H1 (cell line): Measurements from ENCODE around the gene TGM3. TPM values are rescaled to one million over a fixed set of nuclear protein-coding genes. Genes with fewer than 3 reads are reported as not detected.

Source experiments
- CTCF ChIA-PET: fragments of 300-600 bp; sonication (Branson Sonifier 250); formaldehyde crosslinking; loops from one replicate; lab custom pipeline; 2021; ENCODE audit not compliant: partially characterized antibody; lab: Charles Lee
- POLR2A ChIA-PET: fragments of 300-600 bp; sonication (Branson Sonifier 250); formaldehyde crosslinking; loops from one replicate; lab custom pipeline; 2021; ENCODE audit warnings: inconsistent platforms; ENCODE audit not compliant: partially characterized antibody; lab: Charles Lee
- DNase-seq, 2 experiments: peaks; one replicate each; pipeline versions ENCODE4 v3.0.0 to v3.0.0-alpha.2; 2010 to 2022; ENCODE audit warnings: low spot score in 2 of 2, low read depth in 1 of 2, mixed read lengths in 1 of 2
- FAIRE-seq: peaks from 2 replicates; lab custom pipeline; 2011; peaks lifted over from hg19 to GRCh38; lab: Jason Lieb, UNC
- H2AFZ ChIP-seq: 2 replicates; pipeline ENCODE4 v1.8.1; 2012; ENCODE audit warnings: low read length, inconsistent platforms
- H2AK5ac ChIP-seq: 2 replicates; pipeline ENCODE4 v1.6.1; 2013; ENCODE audit warnings: low read depth, low read length
- H2BK120ac ChIP-seq: replicated peaks from 2 replicates; pipeline ENCODE3; 2013; ENCODE audit warnings: low read depth, low read length, inconsistent platforms
- H2BK12ac ChIP-seq: 2 replicates; pipeline ENCODE4 v1.6.1; 2013; ENCODE audit warnings: low read depth, low read length
- H2BK15ac ChIP-seq: 2 replicates; pipeline ENCODE4 v1.6.1; 2013; ENCODE audit warnings: low read length
- H2BK20ac ChIP-seq: 2 replicates; pipeline ENCODE4 v1.6.1; 2013; ENCODE audit warnings: low read length
- H2BK5ac ChIP-seq: 2 replicates; pipeline ENCODE4 v1.6.1; 2013; ENCODE audit warnings: low read depth, low read length
- H3K14ac ChIP-seq: 2 replicates; pipeline ENCODE4 v1.6.1; 2013; ENCODE audit warnings: inconsistent platforms; ENCODE audit not compliant: insufficient read length
- H3K18ac ChIP-seq: 2 replicates; pipeline ENCODE4 v1.6.1; 2013; ENCODE audit warnings: low read length; ENCODE audit errors: extremely low read depth
- H3K23ac ChIP-seq: 2 replicates; pipeline ENCODE4 v1.6.1; 2013; ENCODE audit warnings: inconsistent platforms; ENCODE audit not compliant: insufficient read length
- H3K23me2 ChIP-seq: 2 replicates; pipeline ENCODE4 v1.6.1; 2013; ENCODE audit warnings: low read depth, low read length
- H3K27ac ChIP-seq: 2 replicates; pipeline ENCODE4 v1.6.1; 2011; ENCODE audit warnings: low read depth, low read length, inconsistent platforms
- H3K27me3 ChIP-seq, 4 experiments: replicated peaks in 1 of 4; 1 replicate in 1 of 4; 2 replicates in 3 of 4; pipeline versions ENCODE4 v1.6.1 to v1.8.1; 2011 to 2013; ENCODE audit warnings: low read length in 3 of 4, mild to moderate bottlenecking in 3 of 4, inconsistent platforms in 2 of 4, mixed read lengths in 2 of 4, moderate library complexity in 1 of 4; ENCODE audit not compliant: control insufficient read depth in 3 of 4, insufficient read depth in 3 of 4; ENCODE audit errors: extremely low read depth in 1 of 4
- H3K36me3 ChIP-seq, 4 experiments: 2 replicates each; pipeline versions ENCODE4 v1.6.1 to v1.8.1; 2011 to 2013; ENCODE audit warnings: mild to moderate bottlenecking in 4 of 4, low read length in 3 of 4, moderate library complexity in 2 of 4, control low read depth in 1 of 4, inconsistent platforms in 1 of 4; ENCODE audit not compliant: insufficient read depth in 4 of 4, control insufficient read depth in 2 of 4
- H3K4ac ChIP-seq: replicated peaks from 2 replicates; pipeline ENCODE3; 2013; ENCODE audit warnings: low read length, low read depth, mixed read lengths, inconsistent platforms; ENCODE audit not compliant: insufficient read length
- H3K4me1 ChIP-seq, 4 experiments: replicated peaks in 1 of 4; 1 replicate in 1 of 4; 2 replicates in 3 of 4; pipeline versions ENCODE4 v1.6.1 to v1.8.1; 2011 to 2013; ENCODE audit warnings: low read length in 3 of 4, inconsistent platforms in 2 of 4, mixed read lengths in 1 of 4; ENCODE audit not compliant: insufficient read depth in 4 of 4, control insufficient read depth in 3 of 4
- H3K4me2 ChIP-seq, 2 experiments: 2 replicates each; pipeline versions ENCODE4 v1.6.1 to v1.8.1; 2011 to 2013; ENCODE audit warnings: low read depth in 2 of 2, low read length in 2 of 2, control low read depth in 1 of 2, inconsistent platforms in 1 of 2, mild to moderate bottlenecking in 1 of 2; ENCODE audit not compliant: insufficient read depth in 1 of 2
- H3K4me3 ChIP-seq, 4 experiments: fragments of 200-600, 300-600 bp in 1 of 4; sonication (generic), shearing (Covaris generic), sonication (Bioruptor Twin) in 1 of 4; 2 replicates each; pipeline versions ENCODE4 v1.5.1 to v1.8.1; 2011 to 2016; ENCODE audit warnings: low read length in 4 of 4, low read depth in 3 of 4, control low read depth in 2 of 4, inconsistent platforms in 2 of 4, mild to moderate bottlenecking in 2 of 4, mixed read lengths in 1 of 4, moderate library complexity in 1 of 4; ENCODE audit not compliant: insufficient read depth in 2 of 4; ENCODE audit errors: extremely low read depth in 1 of 4
- H3K56ac ChIP-seq: replicated peaks from 2 replicates; pipeline ENCODE3; 2013; ENCODE audit warnings: low read depth, mild to moderate bottlenecking, mixed read lengths, low read length, inconsistent platforms; ENCODE audit not compliant: insufficient read length
- H3K79me1 ChIP-seq: 2 replicates; pipeline ENCODE4 v1.6.1; 2013; ENCODE audit warnings: low read depth, low read length, control low read depth
- H3K79me2 ChIP-seq, 2 experiments: 2 replicates each; pipeline versions ENCODE4 v1.6.1 to v1.8.1; 2012 to 2013; ENCODE audit warnings: low read length in 2 of 2, mild to moderate bottlenecking in 2 of 2, inconsistent platforms in 1 of 2; ENCODE audit not compliant: insufficient read depth in 2 of 2, control insufficient read depth in 1 of 2
- H3K9ac ChIP-seq, 4 experiments: replicated peaks in 1 of 4; 1 replicate in 1 of 4; 2 replicates in 3 of 4; pipeline versions ENCODE4 v1.6.1 to v1.8.1; 2011 to 2013; ENCODE audit warnings: low read depth in 3 of 4, low read length in 3 of 4, control low read depth in 2 of 4, mild to moderate bottlenecking in 2 of 4, moderate library complexity in 2 of 4, inconsistent platforms in 1 of 4; ENCODE audit errors: extremely low read depth in 1 of 4
- H3K9me3 ChIP-seq, 2 experiments: 2 replicates each; pipeline versions ENCODE4 v1.6.1 to v1.8.1; 2012 to 2013; ENCODE audit warnings: mild to moderate bottlenecking in 2 of 2, moderate library complexity in 2 of 2, control low read depth in 1 of 2, inconsistent platforms in 1 of 2, low read depth in 1 of 2, low read length in 1 of 2, mixed read lengths in 1 of 2; ENCODE audit not compliant: insufficient read depth in 2 of 2
- H4K20me1 ChIP-seq, 2 experiments: replicated peaks in 1 of 2; 2 replicates each; pipeline versions ENCODE3 to v1.8.1; 2011 to 2013; ENCODE audit warnings: inconsistent platforms in 2 of 2, low read length in 2 of 2, mild to moderate bottlenecking in 1 of 2; ENCODE audit not compliant: insufficient read depth in 2 of 2, control insufficient read depth in 1 of 2
- H4K5ac ChIP-seq: 2 replicates; pipeline ENCODE4 v1.6.1; 2013; ENCODE audit warnings: low read length, low read depth, mixed read lengths, inconsistent platforms; ENCODE audit not compliant: insufficient read length
- H4K8ac ChIP-seq: 2 replicates; pipeline ENCODE4 v1.8.0; 2013; ENCODE audit warnings: mild to moderate bottlenecking, moderate library complexity, low read length, inconsistent platforms; ENCODE audit not compliant: insufficient read depth; ENCODE audit errors: extremely low read depth
- H4K91ac ChIP-seq: replicated peaks from 2 replicates; pipeline ENCODE3; 2013; ENCODE audit warnings: low read length, mixed read lengths, inconsistent platforms; ENCODE audit not compliant: insufficient read length
- BCL11A ChIP-seq, 2 experiments: IDR thresholded peaks; one replicate each; pipeline ENCODE4 v1.6.1; 2011; ENCODE audit warnings: low read depth in 2 of 2, low read length in 2 of 2, mild to moderate bottlenecking in 2 of 2
- CHD1 ChIP-seq: IDR thresholded peaks from 2 replicates; pipeline ENCODE4 v1.6.1; 2012; ENCODE audit warnings: low read depth, low read length, improper control_type of control experiment
- CHD2 ChIP-seq: IDR thresholded peaks from 2 replicates; pipeline ENCODE4 v1.6.1; 2012; ENCODE audit warnings: low read length, improper control_type of control experiment
- EP300 ChIP-seq, 2 experiments: IDR thresholded peaks; 1 replicate in 1 of 2; 2 replicates in 1 of 2; pipeline ENCODE4 v1.6.1; 2011 to 2012; ENCODE audit warnings: low read depth in 2 of 2, low read length in 2 of 2, mild to moderate bottlenecking in 2 of 2, borderline replicate concordance in 1 of 2, inconsistent platforms in 1 of 2, moderate library complexity in 1 of 2
- HDAC6 ChIP-seq: IDR thresholded peaks from one replicate; pipeline ENCODE4 v1.7.1; 2012; ENCODE audit warnings: low read depth, mild to moderate bottlenecking, inconsistent platforms, low read length, moderate library complexity
- KDM4A ChIP-seq: IDR thresholded peaks from one replicate; pipeline ENCODE4 v1.7.1; 2012; ENCODE audit warnings: low read depth, mild to moderate bottlenecking, moderate library complexity, low read length, inconsistent platforms; ENCODE audit not compliant: severe bottlenecking
- MAFK ChIP-seq: IDR thresholded peaks from 2 replicates; pipeline ENCODE4 v1.6.1; 2012; ENCODE audit warnings: low read depth, mild to moderate bottlenecking, improper control_type of control experiment, low read length
- RNF2 ChIP-seq: fragments of 200-900, 300-1000 bp; sonication (generic); IDR thresholded peaks from 2 replicates; pipeline ENCODE4 v1.7.1; 2016; ENCODE audit warnings: borderline replicate concordance, low read depth, mild to moderate bottlenecking, antibody characterized with exemption, low read length; ENCODE audit not compliant: poor library complexity, severe bottlenecking; ENCODE audit errors: missing control alignments
- SIN3A ChIP-seq, 2 experiments: IDR thresholded peaks in 1 of 2; conservative IDR thresholded peaks in 1 of 2; 2 replicates each; pipeline ENCODE4 v1.6.1; 2011 to 2012; ENCODE audit warnings: low read length in 2 of 2, improper control_type of control experiment in 1 of 2, low read depth in 1 of 2, mild to moderate bottlenecking in 1 of 2
- WGBS, 2 experiments: shearing (Covaris generic) in 1 of 2; methylation state at CpG; one replicate each; pipeline versions ENCODE4 v1.1.6 to v1.1.7; 2013 to 2015; ENCODE audit warnings: low lambda C conversion rate in 2 of 2, mixed read lengths in 2 of 2, inconsistent platforms in 1 of 2, low coverage in 1 of 2, missing lambda C conversion rate in 1 of 2; ENCODE audit not compliant: insufficient replicate concordance in 2 of 2, insufficient coverage in 1 of 2, insufficient read length in 1 of 2; ENCODE audit errors: extremely low coverage in 1 of 2, missing lambda C conversion rate in 1 of 2; 5-methylcytosine and 5-hydroxymethylcytosine counted together
- polyA plus RNA-seq, 7 experiments: library from polyadenylated mRNA; depleted of rRNA in 3 of 7; stranded (reverse) in 5 of 7; unstranded in 2 of 7; fragments of >200 nt in 5 of 7; fragments of 200-250 nt in 2 of 7; gene quantifications; 1 replicate in 5 of 7; 2 replicates in 1 of 7; 4 replicates in 1 of 7; pipeline versions ENCODE4 v1.2.1 to v1.2.3, GENCODE V29; 2011 to 2013; ENCODE audit warnings: missing spikeins in 2 of 7, mixed read lengths in 2 of 7
- total RNA-seq: library from RNA; stranded (reverse); fragmentation: NEBNext Ultra II Directional; extraction: Animal tissue kit (Norgen Biotek cat#: 25700); gene quantifications from 2 replicates; pipeline ENCODE4 v1.2.1, GENCODE V29; 2021
- TF ChIP-seq, protein P1 (sequence below): IDR thresholded peaks from 2 replicates; pipeline ENCODE4 v1.6.1; 2011; ENCODE audit warnings: low read depth, mild to moderate bottlenecking, low read length; ENCODE audit not compliant: insufficient read depth
- TF ChIP-seq, protein P2 (sequence below): IDR thresholded peaks from 2 replicates; pipeline ENCODE4 v1.6.1; 2012; ENCODE audit warnings: inconsistent platforms

The TGM3 gene
- total and polyA plus RNA-seq, 2 of the 8 experiments (the other 6 are each of a cell fraction or from before 2014, with no cell fraction given), result 0.12 TPM; not detected in 1

DNA sequence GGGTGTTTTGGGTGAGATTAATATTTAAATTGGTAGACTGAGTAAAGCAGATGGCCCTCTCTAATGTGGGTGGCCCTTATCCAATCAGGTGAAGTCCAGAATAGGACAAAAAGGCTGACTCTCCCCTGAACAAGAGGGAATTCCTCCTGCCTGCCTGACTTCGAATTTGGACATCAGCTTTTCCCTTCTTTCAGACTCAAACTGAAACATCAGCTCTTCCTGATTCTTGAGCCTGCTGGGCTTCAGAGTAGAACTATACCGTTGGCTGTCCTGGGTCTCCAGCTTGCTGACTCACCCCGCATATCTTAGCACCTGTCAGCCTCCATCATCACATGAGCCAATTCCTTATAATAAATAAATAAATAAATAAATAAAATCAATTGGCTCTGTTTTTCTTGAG, 69.9 kb downstream of the TGM3 start:
- Histone ChIP-seq H3K4me3 (no peak overlapping the region), H4K91ac (no peak overlapping the region), H3K4ac (no peak overlapping the region), H4K20me1 (no peaks in the 10 kb centered on the region), H3K23me2 (peaks cover 2% of the 10 kb centered on the region; the same call in 1 of the 2 replicates), H2BK12ac (no peak overlapping the region), H3K27ac (no peak overlapping the region), H3K18ac (no peak overlapping the region), H4K5ac (no peak overlapping the region), H3K27me3 (no peaks in the 10 kb centered on the region; a peak in 1 of 7 replicates), H3K14ac (no peak overlapping the region), H3K36me3 (no peaks in the 10 kb centered on the region), H3K9ac (no peak overlapping the region), H4K8ac (no peak overlapping the region), H2BK15ac (no peak overlapping the region), H3K9me3 (no peaks in the 10 kb centered on the region), H2AFZ (no peak overlapping the region), H3K56ac (no peak overlapping the region), H2BK20ac (no peak overlapping the region), H3K4me1 (no peaks in the 10 kb centered on the region), H2BK5ac (no peak overlapping the region), H3K4me2 (no peak overlapping the region), H2BK120ac (no peak overlapping the region), H3K79me1 (no peaks in the 10 kb centered on the region), H2AK5ac (no peak overlapping the region), H3K79me2 (no peaks in the 10 kb centered on the region), H3K23ac (no peak overlapping the region)
- FAIRE-seq (no peak), DNase-seq (no peak)
- 92% methylated on average over 2 of the region's 3 CpGs; no CpG with 5 or more reads in 1 of the 2 experiments for WGBS, 2 experiments
- ChIA-PET CTCF (interaction anchor here (0.5 to 2.5 kb wide), 4 partner anchors 21 to 325 kb away, joined by 3 to 17 read pairs (median 4); no protein-coding TSS in a partner anchor), POLR2A (interaction anchor here (0.8 kb wide), 1 partner anchor 287 kb away, joined by 3 read pairs; no protein-coding TSS in a partner anchor)
- TF ChIP-seq BCL11A (IDR thresholded peaks at IDR 0.05; ENCODE audit: low read depth in 2 of 2, low read length in 2 of 2), result no peak
- TF ChIP-seq, protein P1, sequence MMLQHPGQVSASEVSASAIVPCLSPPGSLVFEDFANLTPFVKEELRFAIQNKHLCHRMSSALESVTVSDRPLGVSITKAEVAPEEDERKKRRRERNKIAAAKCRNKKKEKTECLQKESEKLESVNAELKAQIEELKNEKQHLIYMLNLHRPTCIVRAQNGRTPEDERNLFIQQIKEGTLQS, result no peak
- TF ChIP-seq HDAC6, result no peak
- no peak for TF ChIP-seq EP300 (IDR thresholded peaks at IDR 0.05; ENCODE audit: borderline replicate concordance in 1 of 2, low read depth in 2 of 2, low read length in 2 of 2)
- TF ChIP-seq RNF2, result no peak
- no peak for TF ChIP-seq MAFK
- TF ChIP-seq KDM4A, result no peak
- TF ChIP-seq CHD2, result no peak
- no peak for TF ChIP-seq SIN3A (conservative IDR thresholded peaks at IDR 0.05 in 1 of 2, IDR thresholded peaks at IDR 0.05 in 1 of 2; ENCODE audit: low read depth in 1 of 2, low read length in 2 of 2)
- TF ChIP-seq CHD1, result no peak
- TF ChIP-seq, protein P2, sequence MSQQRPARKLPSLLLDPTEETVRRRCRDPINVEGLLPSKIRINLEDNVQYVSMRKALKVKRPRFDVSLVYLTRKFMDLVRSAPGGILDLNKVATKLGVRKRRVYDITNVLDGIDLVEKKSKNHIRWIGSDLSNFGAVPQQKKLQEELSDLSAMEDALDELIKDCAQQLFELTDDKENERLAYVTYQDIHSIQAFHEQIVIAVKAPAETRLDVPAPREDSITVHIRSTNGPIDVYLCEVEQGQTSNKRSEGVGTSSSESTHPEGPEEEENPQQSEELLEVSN, result no peak
